Ramos (cell line): Measurements from ENCODE around the gene KDM3A.

ENCODE experiments used
- in situ Hi-C: fragments of 300-500 bp; cut with MboI; formaldehyde crosslinking; loops from one replicate; pipeline ENCODE4 v1.14.3; 2022; ENCODE audit warnings: low sequenced_read_pairs; ENCODE audit not compliant: unreplicated experiment

KDM3A gene

GRCh38 chr2:86513948-86514660, 72.9 kb downstream of the KDM3A start:
- in situ Hi-C loops: no loop called here

- in situ Hi-C loops: no loop called here
Observed at GRCh38 chr2:86518481-86518880, 77.3 kb downstream of the KDM3A start.

- in situ Hi-C loops: no loop called here
Observed at GRCh38 chr2:86519349-86519748, 78.2 kb downstream of the KDM3A start.

GRCh38 chr2:86520153-86520552, 79.0 kb downstream of the KDM3A start:
- in situ Hi-C loops: no loop called here

GRCh38 chr2:86521922-86522321, 80.8 kb downstream of the KDM3A start:
- in situ Hi-C loops: no loop called here

- in situ Hi-C loops: no loop called here
Observed at GRCh38 chr2:86522711-86523110, 81.5 kb downstream of the KDM3A start.

GRCh38 chr2:86523491-86523890, 82.3 kb downstream of the KDM3A start:
- in situ Hi-C loops: no loop called here

- in situ Hi-C loops: no loop called here
Observed at GRCh38 chr2:86525421-86526340, 84.5 kb downstream of the KDM3A start.

- in situ Hi-C loops: no loop called here
Observed at GRCh38 chr2:86533589-86533988, 92.4 kb downstream of the KDM3A start.

- in situ Hi-C loops: no loop called here
Observed at GRCh38 chr2:86541334-86541733, 100.2 kb downstream of the KDM3A start.
